PC-9 (cell line): Measurements from ENCODE around the gene FOXO3. TPM values are rescaled to one million over a fixed set of nuclear protein-coding genes. Genes with fewer than 3 reads are reported as not detected.

Experiments used
- BruUV-seq: library from RNA; stranded (reverse); fragments of 400-500 nt; replicated peaks from 2 replicates; lab custom pipeline; 2021; lab: Mats Ljungman, UMichigan
- CTCF ChIA-PET: fragments of 300-600 bp; sonication (Branson Sonifier 250); formaldehyde crosslinking; loops from one replicate; lab custom pipeline; 2022; ENCODE audit warnings: antibody characterized with exemption; lab: Charles Lee
- POLR2A ChIA-PET: fragments of 300-600 bp; sonication (Branson Sonifier 250); formaldehyde crosslinking; loops from one replicate; lab custom pipeline; 2022; ENCODE audit warnings: antibody characterized with exemption; ENCODE audit not compliant: unreplicated experiment; lab: Charles Lee
- DNase-seq, 2 experiments: peaks; one replicate each; pipeline versions ENCODE4 v3.0.0 to v3.0.0-alpha.2; 2015 to 2022; ENCODE audit warnings: mixed read lengths in 1 of 2
- H2AFZ ChIP-seq: fragments of 200-600 bp; sonication (generic); 2 replicates; pipeline ENCODE4 v1.8.1; 2017; ENCODE audit warnings: antibody characterized with exemption
- H3F3A ChIP-seq: fragments of 200-600 bp; sonication (generic); 2 replicates; pipeline ENCODE4 v1.8.1; 2017; ENCODE audit warnings: antibody characterized with exemption, mild to moderate bottlenecking, low read depth; ENCODE audit not compliant: insufficient read depth
- H3K27ac ChIP-seq: fragments of 200-600 bp; sonication (generic); 2 replicates; pipeline ENCODE4 v1.6.1; 2016; ENCODE audit warnings: mixed run types
- H3K27me3 ChIP-seq: fragments of 200-600 bp; sonication (generic); 2 replicates; pipeline ENCODE4 v1.6.1; 2016; ENCODE audit warnings: low read depth, mixed run types; ENCODE audit not compliant: insufficient read depth
- H3K36me3 ChIP-seq: fragments of 200-600 bp; sonication (generic); 2 replicates; pipeline ENCODE4 v1.6.1; 2016; ENCODE audit warnings: low read depth, mixed run types
- H3K4me1 ChIP-seq: fragments of 200-600 bp; sonication (generic); replicated peaks from 2 replicates; pipeline ENCODE4 v1.6.1; 2016; ENCODE audit warnings: mixed run types; ENCODE audit not compliant: insufficient read depth
- H3K4me2 ChIP-seq: fragments of 200-600 bp; sonication (generic); 2 replicates; pipeline ENCODE4 v1.6.1; 2017; ENCODE audit warnings: mixed run types
- H3K4me3 ChIP-seq: fragments of 200-600 bp; sonication (generic); 2 replicates; pipeline ENCODE4 v1.6.1; 2016; ENCODE audit warnings: mixed run types
- H3K79me2 ChIP-seq: fragments of 200-600 bp; sonication (generic); 2 replicates; pipeline ENCODE4 v1.6.1; 2017; ENCODE audit warnings: low read depth, mixed run types
- H3K9me2 ChIP-seq: fragments of 200-600 bp; sonication (generic); 2 replicates; pipeline ENCODE4 v1.8.1; 2017; ENCODE audit warnings: mild to moderate bottlenecking; ENCODE audit not compliant: insufficient read depth
- H3K9me3 ChIP-seq: fragments of 200-600 bp; sonication (generic); 2 replicates; pipeline ENCODE4 v1.8.1; 2016; ENCODE audit warnings: low read depth; ENCODE audit not compliant: insufficient read depth
- H4K20me1 ChIP-seq: fragments of 200-600 bp; sonication (generic); 2 replicates; pipeline ENCODE4 v1.8.1; 2017; ENCODE audit not compliant: insufficient read depth
- EZH2 ChIP-seq: fragments of 200-600 bp; sonication (generic); IDR thresholded peaks from 2 replicates; pipeline ENCODE4 v1.8.0; 2017; ENCODE audit warnings: antibody characterized with exemption, low read depth
- intact Hi-C: fragments of 100-400 bp; cut with micrococcal nuclease; formaldehyde crosslinking; loops from one replicate; pipeline ENCODE4 v1.10.0; 2022; ENCODE audit not compliant: unreplicated experiment
- total RNA-seq: library from RNA; stranded (reverse); gene quantifications from 2 replicates; pipeline ENCODE4 v1.2.3, GENCODE V29; 2021
- TF ChIP-seq, protein P1 (sequence below): fragments of 200-600 bp; sonication (generic); conservative IDR thresholded peaks from 2 replicates; pipeline ENCODE4 v1.6.1; 2017; ENCODE audit warnings: mixed run types, antibody characterized with exemption, mild to moderate bottlenecking, moderate library complexity

The FOXO3 gene
- total RNA-seq, 1 experiment from 2014 or later = 59.4 TPM

DNA sequence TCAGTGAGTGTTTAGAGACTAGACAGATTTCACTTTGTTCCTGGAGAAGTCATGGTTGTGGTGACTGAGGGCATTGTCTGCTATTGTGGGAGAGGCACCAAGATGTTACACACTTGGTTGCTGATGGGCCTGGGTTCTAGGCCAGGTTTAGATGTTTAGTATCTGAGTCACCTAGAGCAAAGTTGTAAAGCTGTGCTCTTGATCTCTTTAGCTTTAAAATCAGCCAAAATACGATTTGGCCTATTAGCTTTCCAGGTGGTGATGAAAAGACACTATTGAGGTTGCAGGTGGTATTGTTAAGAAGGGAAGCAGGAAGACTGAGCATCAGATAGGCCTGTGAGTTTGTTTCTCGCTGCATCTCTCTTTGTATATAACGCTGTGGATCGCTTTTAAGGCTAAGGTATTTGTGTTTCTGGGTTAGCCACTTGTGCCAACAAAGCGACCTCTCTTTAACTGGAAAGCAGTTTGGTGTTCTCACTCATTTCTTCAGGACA lies 48.6 kb downstream of the FOXO3 start:
- 0 out of 2 replicates have a peak overlapping the region, but pooled peaks have one; percentile 4 for H3K4me2 ChIP-seq
- H4K20me1 ChIP-seq = peaks cover 89% of the 10 kb centered on the region

DNA sequence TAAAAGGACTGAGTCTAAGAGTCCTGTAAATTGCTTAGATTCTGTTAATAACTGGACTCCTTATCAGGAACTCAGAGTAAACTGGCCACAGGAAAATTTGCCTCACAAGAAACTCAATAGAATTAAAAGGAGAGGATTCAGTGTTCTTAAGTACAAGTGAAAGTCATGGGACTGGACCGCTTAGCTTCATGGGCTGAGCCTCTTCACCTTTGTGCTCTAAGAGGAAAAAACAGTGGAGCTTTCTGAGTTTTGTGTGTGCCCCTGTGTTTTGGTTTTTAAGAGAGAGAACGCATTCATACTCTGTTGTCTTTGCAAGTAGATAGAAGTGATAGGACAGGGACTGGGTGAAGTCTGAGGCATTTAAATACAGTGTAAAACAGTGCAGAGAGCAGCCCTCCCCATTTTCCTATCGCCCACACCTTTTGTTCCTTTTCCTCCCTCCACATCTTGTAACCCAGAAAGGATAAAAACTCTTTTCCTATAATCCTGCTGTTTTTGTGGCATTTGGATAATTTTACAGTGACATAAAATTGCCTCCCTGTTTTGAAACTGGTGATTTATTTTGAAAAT lies 49.6 kb downstream of the FOXO3 start:
- H3K4me3 ChIP-seq = no peak overlapping the region
- H3F3A ChIP-seq = peaks cover 58% of the 10 kb centered on the region; the same call in 1 of the 2 replicates
- H3K9me2 ChIP-seq = no peaks in the 10 kb centered on the region
- DNase-seq = no peak
- peak overlapping the region; percentile 10; the same call in 1 of the 2 replicates for H3K27ac ChIP-seq
- TF ChIP-seq, protein P1, sequence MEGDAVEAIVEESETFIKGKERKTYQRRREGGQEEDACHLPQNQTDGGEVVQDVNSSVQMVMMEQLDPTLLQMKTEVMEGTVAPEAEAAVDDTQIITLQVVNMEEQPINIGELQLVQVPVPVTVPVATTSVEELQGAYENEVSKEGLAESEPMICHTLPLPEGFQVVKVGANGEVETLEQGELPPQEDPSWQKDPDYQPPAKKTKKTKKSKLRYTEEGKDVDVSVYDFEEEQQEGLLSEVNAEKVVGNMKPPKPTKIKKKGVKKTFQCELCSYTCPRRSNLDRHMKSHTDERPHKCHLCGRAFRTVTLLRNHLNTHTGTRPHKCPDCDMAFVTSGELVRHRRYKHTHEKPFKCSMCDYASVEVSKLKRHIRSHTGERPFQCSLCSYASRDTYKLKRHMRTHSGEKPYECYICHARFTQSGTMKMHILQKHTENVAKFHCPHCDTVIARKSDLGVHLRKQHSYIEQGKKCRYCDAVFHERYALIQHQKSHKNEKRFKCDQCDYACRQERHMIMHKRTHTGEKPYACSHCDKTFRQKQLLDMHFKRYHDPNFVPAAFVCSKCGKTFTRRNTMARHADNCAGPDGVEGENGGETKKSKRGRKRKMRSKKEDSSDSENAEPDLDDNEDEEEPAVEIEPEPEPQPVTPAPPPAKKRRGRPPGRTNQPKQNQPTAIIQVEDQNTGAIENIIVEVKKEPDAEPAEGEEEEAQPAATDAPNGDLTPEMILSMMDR = no peak
- no peak for TF ChIP-seq EZH2
- H3K27me3 ChIP-seq = no peaks in the 10 kb centered on the region
- H3K4me1 ChIP-seq = peaks cover 32% of the 10 kb centered on the region
- no TSS peak for BruUV-seq
- peaks cover 25% of the 10 kb centered on the region for H3K36me3 ChIP-seq
- H2AFZ ChIP-seq = no peak overlapping the region
- H4K20me1 ChIP-seq = peaks cover 91% of the 10 kb centered on the region
- H3K9me3 ChIP-seq = peaks cover 3% of the 10 kb centered on the region; the same call in 1 of the 2 replicates
- intact Hi-C loops = no loop called here
- CTCF ChIA-PET = no interaction called here
- POLR2A ChIA-PET = no interaction called here
- H3K79me2 ChIP-seq = peaks cover 100% of the 10 kb centered on the region
- no peak overlapping the region for H3K4me2 ChIP-seq

More for the DNA sequence above, 48.6 kb downstream of the FOXO3 start:
- TF ChIP-seq EZH2 = no peak
- TF ChIP-seq, protein P1 = no peak
- Histone ChIP-seq H3K4me1 (peaks cover 32% of the 10 kb centered on the region), H3F3A (peaks cover 54% of the 10 kb centered on the region; the same call in 1 of the 2 replicates), H3K9me2 (no peaks in the 10 kb centered on the region), H3K79me2 (peaks cover 100% of the 10 kb centered on the region), H3K9me3 (peaks cover 3% of the 10 kb centered on the region; the same call in 1 of the 2 replicates), H3K36me3 (peaks cover 25% of the 10 kb centered on the region), H2AFZ (no peak overlapping the region), H3K27me3 (no peaks in the 10 kb centered on the region), H3K27ac (peak overlapping the region; percentile 20), H3K4me3 (no peak overlapping the region)
- POLR2A ChIA-PET = interaction anchor here (0.6 kb wide), 1 partner anchor 52 kb away, joined by 4 read pairs; no protein-coding TSS in a partner anchor
- BruUV-seq = no TSS peak
- intact Hi-C loops = no loop called here
- DNase-seq = no peak
- CTCF ChIA-PET = no interaction called here

DNA sequence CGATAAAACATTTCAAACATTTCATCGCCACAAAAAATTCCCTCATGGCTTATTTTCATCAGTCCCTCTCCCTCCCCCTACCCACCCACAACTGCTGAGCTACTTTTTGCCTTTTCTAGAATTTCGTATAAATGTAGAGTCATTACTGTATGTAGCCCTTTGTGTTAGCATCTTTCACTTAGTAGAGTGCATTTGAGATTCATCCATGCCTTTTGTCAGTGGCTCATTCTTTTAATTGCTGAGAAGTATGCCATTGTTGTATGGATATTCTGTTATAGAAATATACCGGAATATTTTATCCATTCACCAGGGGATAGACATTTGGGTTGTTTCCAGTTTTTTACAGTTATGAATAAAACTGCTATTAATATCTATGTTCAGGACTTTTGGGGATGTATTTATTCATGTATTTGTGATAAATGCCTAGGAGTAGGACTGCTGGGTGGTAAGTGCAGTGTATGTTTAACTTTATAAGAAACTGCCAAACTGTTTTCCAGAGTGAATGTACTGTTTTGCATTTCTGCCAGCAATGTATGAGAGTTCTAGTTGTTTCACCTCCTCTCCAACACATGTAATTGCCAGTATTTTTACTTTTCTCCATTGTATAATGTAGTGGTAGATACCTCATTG lies 50.4 kb downstream of the FOXO3 start:
- peaks cover 91% of the 10 kb centered on the region for H4K20me1 ChIP-seq
- no peak for TF ChIP-seq EZH2
- TF ChIP-seq, protein P1 = no peak
- DNase-seq = no peak
- POLR2A ChIA-PET = no interaction called here
- peaks cover 3% of the 10 kb centered on the region; the same call in 1 of the 2 replicates for H3K9me3 ChIP-seq
- no peaks in the 10 kb centered on the region for H3K27me3 ChIP-seq
- H3K27ac ChIP-seq = 0 out of 2 replicates have a peak overlapping the region, but pooled peaks have one; percentile 10
- intact Hi-C loops = no loop called here
- H3K9me2 ChIP-seq = no peaks in the 10 kb centered on the region
- H3K4me1 ChIP-seq = peaks cover 32% of the 10 kb centered on the region
- peaks cover 25% of the 10 kb centered on the region for H3K36me3 ChIP-seq
- CTCF ChIA-PET = no interaction called here
- H2AFZ ChIP-seq = no peak overlapping the region
- H3K4me3 ChIP-seq = no peak overlapping the region
- H3K4me2 ChIP-seq = no peak overlapping the region
- BruUV-seq = no TSS peak
- peaks cover 100% of the 10 kb centered on the region for H3K79me2 ChIP-seq
- peaks cover 58% of the 10 kb centered on the region; the same call in 1 of the 2 replicates for H3F3A ChIP-seq
